Measurements from ENCODE around the gene PSMF1. TPM values are rescaled to one million over a fixed set of nuclear protein-coding genes. Genes with fewer than 3 reads are reported as not detected.

Gene PSMF1
- total and polyA plus RNA-seq, 12 donors = 22.4 to 181 (median 125) TPM

DNA sequence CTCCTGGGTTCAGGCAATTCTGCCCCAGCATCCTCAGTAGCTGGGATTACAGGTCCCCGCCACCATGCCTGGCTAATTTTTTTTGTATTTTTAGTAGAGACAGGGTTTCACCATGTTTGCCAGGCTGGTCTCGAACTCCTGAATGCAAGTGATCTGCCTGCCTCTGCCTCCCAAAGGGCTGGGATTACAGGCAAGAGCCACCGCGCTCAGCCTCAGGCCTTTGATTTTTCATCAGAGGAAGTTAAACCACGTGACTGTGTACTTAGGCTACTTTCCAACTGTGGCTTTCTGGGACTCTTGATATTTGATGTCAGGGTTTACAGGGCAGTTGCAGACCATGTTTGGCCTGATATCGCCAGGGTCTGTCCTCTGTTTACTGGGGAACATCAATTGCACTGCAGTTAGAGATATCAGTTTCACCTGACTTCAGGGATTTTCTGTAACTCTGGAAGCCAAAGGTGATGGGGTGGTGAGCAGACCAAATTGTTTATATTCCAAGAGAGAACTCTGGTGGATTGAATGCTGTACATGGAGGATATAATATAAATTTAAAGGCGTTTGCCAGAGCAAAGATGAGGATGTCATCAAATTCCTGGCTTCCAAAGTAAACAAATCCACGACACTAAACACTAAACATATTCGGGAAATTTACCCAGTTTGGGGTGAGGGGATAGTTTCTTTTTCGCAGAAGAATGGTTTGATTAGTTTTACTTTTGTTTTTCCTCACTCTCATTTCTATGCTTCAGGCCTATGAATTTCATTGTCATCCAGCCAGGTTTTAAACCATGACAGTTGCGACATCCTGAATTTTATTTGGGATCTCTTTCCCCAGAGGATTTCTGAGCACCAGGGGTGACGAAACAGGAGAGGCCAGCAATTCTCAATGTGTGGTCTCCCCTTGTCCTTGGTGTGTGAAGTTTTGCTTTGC is 4.2 kb downstream of the PSMF1 start:
- TF ChIP-seq, protein P1, sequence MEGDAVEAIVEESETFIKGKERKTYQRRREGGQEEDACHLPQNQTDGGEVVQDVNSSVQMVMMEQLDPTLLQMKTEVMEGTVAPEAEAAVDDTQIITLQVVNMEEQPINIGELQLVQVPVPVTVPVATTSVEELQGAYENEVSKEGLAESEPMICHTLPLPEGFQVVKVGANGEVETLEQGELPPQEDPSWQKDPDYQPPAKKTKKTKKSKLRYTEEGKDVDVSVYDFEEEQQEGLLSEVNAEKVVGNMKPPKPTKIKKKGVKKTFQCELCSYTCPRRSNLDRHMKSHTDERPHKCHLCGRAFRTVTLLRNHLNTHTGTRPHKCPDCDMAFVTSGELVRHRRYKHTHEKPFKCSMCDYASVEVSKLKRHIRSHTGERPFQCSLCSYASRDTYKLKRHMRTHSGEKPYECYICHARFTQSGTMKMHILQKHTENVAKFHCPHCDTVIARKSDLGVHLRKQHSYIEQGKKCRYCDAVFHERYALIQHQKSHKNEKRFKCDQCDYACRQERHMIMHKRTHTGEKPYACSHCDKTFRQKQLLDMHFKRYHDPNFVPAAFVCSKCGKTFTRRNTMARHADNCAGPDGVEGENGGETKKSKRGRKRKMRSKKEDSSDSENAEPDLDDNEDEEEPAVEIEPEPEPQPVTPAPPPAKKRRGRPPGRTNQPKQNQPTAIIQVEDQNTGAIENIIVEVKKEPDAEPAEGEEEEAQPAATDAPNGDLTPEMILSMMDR (IDR thresholded peaks at IDR 0.05) = no peak
- WGBS, 2 donors = 37 to 51% methylated on average over 12 of the region's 12 CpGs
- ATAC-seq = peak in 2 of 8 donors; percentile 39 to 48
- Histone ChIP-seq H3K4me1 (peaks cover 15 to 78% (median 61%) of the 10 kb centered on the region in 9 donors), H3K36me3 (peaks cover 0 to 66% (median 20%) of the 10 kb centered on the region in 9 donors), H3K27me3 (no peaks in the 10 kb centered on the region), H3K27ac (peak overlapping the region in 9 of 10 donors; percentile 35 to 77 (median 54)), H3K4me3 (peak overlapping the region in 3 of 10 donors; percentile 1 to 16 (median 10)), H3K9me3 (no peaks in the 10 kb centered on the region)
- intact Hi-C loops (cut with DNase I) = loop anchor here in 1 of 10 donors (5.0 kb wide), 2 partner anchors 90 to 345 kb away; partner anchors contain the start of gene NSFL1C
- peak; percentile 33 to 50 for DNase-seq

DNA sequence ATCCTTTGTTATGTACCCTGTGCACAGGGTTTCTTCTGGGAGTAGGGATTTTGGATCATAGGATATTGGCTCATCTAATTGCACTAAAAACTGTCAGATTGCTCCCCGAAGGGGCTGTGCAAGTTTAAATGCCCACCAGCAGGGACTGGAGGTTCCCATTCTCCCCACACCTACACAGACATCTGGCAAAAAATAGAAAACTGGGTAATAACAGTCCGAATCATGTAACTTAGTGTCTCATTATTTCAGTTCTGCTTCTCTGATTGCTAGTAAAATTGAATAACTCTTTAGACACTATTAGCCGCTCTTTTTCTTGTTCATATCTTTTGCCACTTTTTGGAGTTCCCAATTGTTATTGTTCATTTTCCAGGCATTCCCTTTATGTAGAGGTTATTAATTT is 5.3 kb downstream of the PSMF1 start:
- no peaks in the 10 kb centered on the region for H3K27me3 ChIP-seq
- H3K9me3 ChIP-seq = no peaks in the 10 kb centered on the region
- peak overlapping the region in 1 of 10 donors; percentile 77 for H3K27ac ChIP-seq
- H3K4me1 ChIP-seq = peaks cover 11 to 73% (median 59%) of the 10 kb centered on the region in 9 donors
- TF ChIP-seq, protein P1 (IDR thresholded peaks at IDR 0.05) = no peak
- WGBS, 2 donors = 91 to 93% methylated on average over 3 of the region's 3 CpGs
- intact Hi-C loops (cut with DNase I) = loop anchor here in 1 of 10 donors (5.0 kb wide), 2 partner anchors 89 to 344 kb away; partner anchors contain the start of gene NSFL1C
- DNase-seq (no peak), ATAC-seq (no peak)
- H3K36me3 ChIP-seq = peaks cover 0 to 76% (median 30%) of the 10 kb centered on the region in 9 donors
- H3K4me3 ChIP-seq = no peak overlapping the region

DNA sequence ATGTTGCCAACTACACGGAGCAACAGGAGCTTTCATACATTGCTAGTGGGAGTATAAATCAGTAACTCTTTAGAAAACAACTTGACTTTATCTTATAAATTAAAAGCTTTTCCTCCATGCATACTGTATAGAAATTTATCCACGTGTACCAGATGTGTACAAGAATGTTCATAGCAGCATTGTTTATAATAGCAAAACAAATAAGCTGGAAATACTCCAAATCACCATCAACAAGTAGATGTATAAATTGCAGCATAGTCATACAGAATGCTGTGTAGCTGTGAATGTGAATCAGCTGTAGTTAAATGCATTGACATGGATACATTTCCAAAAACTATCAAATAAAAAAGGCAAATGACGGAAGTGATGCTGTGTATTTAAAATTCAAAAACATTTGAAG is 6.0 kb downstream of the PSMF1 start:
- WGBS, 2 donors = 38 to 41% methylated on average over 3 of the region's 3 CpGs
- Histone ChIP-seq H3K9me3 (no peaks in the 10 kb centered on the region), H3K4me3 (no peak overlapping the region), H3K27ac (no peak overlapping the region), H3K36me3 (peaks cover 0 to 84% (median 31%) of the 10 kb centered on the region in 9 donors), H3K27me3 (no peaks in the 10 kb centered on the region), H3K4me1 (peaks cover 11 to 67% (median 54%) of the 10 kb centered on the region in 9 donors)
- intact Hi-C loops (cut with DNase I) = loop anchor here in 1 of 10 donors (5.0 kb wide), 2 partner anchors 88 to 343 kb away; partner anchors contain the start of gene NSFL1C
- ATAC-seq = no peak
- no peak for DNase-seq
- TF ChIP-seq, protein P1 (IDR thresholded peaks at IDR 0.05) = no peak

DNA sequence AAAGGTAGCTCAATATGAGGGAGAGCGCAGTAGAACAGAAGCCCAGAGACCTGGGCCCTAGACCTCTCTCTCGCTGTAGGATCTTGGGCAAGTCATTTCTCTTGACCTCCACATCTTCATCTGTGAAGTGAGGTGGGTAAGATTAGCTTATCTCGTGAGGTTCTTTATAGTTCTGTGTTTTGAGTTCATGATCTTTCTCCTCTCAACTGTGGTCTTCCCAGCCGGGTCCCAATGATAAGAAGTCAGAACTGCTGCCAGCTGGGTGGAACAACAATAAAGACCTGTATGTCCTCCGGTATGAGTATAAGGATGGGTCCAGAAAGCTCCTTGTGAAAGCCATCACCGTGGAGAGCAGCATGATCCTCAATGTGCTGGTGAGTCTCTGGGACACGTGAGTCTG is 6.9 kb downstream of the PSMF1 start:
- Histone ChIP-seq H3K27me3 (no peaks in the 10 kb centered on the region), H3K4me3 (no peak overlapping the region), H3K9me3 (no peaks in the 10 kb centered on the region), H3K4me1 (peaks cover 6 to 63% (median 45%) of the 10 kb centered on the region in 9 donors), H3K27ac (no peak overlapping the region), H3K36me3 (peaks cover 0 to 85% (median 40%) of the 10 kb centered on the region in 9 donors)
- intact Hi-C loops (cut with DNase I) = no loop called here
- TF ChIP-seq, protein P1 (IDR thresholded peaks at IDR 0.05) = no peak
- ATAC-seq = no peak
- DNase-seq = no peak
- 86 to 87% methylated on average over 7 of the region's 7 CpGs for WGBS, 2 donors
